ENCODE results near the gene PLD1. TPM values are rescaled to one million over a fixed set of nuclear protein-coding genes. Genes with fewer than 3 reads are reported as not detected.

PLD1 gene
- total RNA-seq, 1 donor from 2014 or later, result 29.1 TPM

GRCh38 chr3:171743327-171744157, 66.7 kb downstream of the PLD1 start:
- Mint-ChIP-seq H3K4me1 (peaks cover 20% of the 10 kb centered on the region), H3K9me3 (no peaks in the 10 kb centered on the region), H3K27ac (no peak overlapping the region), H3K4me3 (no peak overlapping the region), H3K27me3 (ENCODE audit: low read depth) (no peaks in the 10 kb centered on the region), H3K36me3 (no peaks in the 10 kb centered on the region)
- TF ChIP-seq, protein P1, sequence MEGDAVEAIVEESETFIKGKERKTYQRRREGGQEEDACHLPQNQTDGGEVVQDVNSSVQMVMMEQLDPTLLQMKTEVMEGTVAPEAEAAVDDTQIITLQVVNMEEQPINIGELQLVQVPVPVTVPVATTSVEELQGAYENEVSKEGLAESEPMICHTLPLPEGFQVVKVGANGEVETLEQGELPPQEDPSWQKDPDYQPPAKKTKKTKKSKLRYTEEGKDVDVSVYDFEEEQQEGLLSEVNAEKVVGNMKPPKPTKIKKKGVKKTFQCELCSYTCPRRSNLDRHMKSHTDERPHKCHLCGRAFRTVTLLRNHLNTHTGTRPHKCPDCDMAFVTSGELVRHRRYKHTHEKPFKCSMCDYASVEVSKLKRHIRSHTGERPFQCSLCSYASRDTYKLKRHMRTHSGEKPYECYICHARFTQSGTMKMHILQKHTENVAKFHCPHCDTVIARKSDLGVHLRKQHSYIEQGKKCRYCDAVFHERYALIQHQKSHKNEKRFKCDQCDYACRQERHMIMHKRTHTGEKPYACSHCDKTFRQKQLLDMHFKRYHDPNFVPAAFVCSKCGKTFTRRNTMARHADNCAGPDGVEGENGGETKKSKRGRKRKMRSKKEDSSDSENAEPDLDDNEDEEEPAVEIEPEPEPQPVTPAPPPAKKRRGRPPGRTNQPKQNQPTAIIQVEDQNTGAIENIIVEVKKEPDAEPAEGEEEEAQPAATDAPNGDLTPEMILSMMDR (IDR thresholded peaks at IDR 0.05; ENCODE audit: unreplicated experiment), result no peak
- DNase-seq (ENCODE audit: low spot score in 2 of 2, unreplicated experiment in 2 of 2), result no peak

DNA sequence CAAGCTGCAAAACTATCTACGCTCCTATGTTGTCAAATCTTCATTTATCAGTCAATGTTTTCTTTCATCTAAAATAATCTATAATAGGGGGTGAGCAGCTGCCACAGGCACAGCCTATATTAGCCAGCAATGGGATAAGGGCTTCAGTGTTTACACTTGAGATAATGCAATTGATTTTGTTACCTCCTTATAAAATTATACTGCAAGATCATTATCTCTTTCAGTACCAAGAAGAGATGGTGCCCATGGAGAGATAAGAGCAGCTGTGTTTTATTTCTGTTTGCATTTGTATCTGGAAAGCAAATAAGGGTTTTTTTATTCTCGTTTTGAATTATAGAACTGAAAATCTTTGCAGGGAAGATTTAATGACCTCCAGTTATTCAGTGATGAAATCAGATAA, 68.9 kb downstream of the PLD1 start:
- Mint-ChIP-seq H3K9me3 (no peaks in the 10 kb centered on the region), H3K4me3 (no peak overlapping the region), H3K4me1 (peaks cover 25% of the 10 kb centered on the region), H3K27ac (no peak overlapping the region), H3K27me3 (ENCODE audit: low read depth) (no peaks in the 10 kb centered on the region), H3K36me3 (no peaks in the 10 kb centered on the region)
- TF ChIP-seq, protein P1 (IDR thresholded peaks at IDR 0.05; ENCODE audit: unreplicated experiment), result no peak
- no peak for DNase-seq (ENCODE audit: low spot score in 2 of 2, unreplicated experiment in 2 of 2)

DNA sequence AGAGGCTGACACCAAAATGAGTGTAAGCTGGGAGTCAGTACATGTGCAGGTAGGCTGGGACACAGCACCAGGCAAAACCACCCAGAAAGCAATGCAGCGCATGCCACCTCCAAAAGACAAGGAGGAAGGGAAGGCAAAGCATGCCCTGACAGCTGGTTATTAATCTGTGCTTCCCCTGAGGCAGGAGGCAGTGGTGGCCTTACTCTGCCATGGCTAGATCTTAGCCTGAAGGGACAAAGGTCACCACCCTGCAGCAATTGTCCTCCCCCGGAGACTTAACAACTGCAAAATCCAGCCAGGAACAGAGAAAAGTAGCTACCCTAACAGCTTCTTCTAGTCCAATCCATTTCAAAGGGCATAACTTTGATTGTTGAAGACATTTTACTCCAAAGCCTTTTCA, 73.7 kb downstream of the PLD1 start:
- peaks cover 24% of the 10 kb centered on the region for H3K4me1 Mint-ChIP-seq
- no peak overlapping the region for H3K27ac Mint-ChIP-seq
- peaks cover 6% of the 10 kb centered on the region for H3K36me3 Mint-ChIP-seq
- H3K9me3 Mint-ChIP-seq, result no peaks in the 10 kb centered on the region
- no peak for DNase-seq (ENCODE audit: low spot score in 2 of 2, unreplicated experiment in 2 of 2)
- no peak overlapping the region for H3K4me3 Mint-ChIP-seq
- no peaks in the 10 kb centered on the region for H3K27me3 Mint-ChIP-seq (ENCODE audit: low read depth)
- TF ChIP-seq, protein P1 (IDR thresholded peaks at IDR 0.05; ENCODE audit: unreplicated experiment), result no peak

- Mint-ChIP-seq H3K4me3 (no peak overlapping the region), H3K4me1 (peaks cover 13% of the 10 kb centered on the region), H3K27ac (no peak overlapping the region), H3K27me3 (ENCODE audit: low read depth) (no peaks in the 10 kb centered on the region), H3K9me3 (no peaks in the 10 kb centered on the region), H3K36me3 (peaks cover 6% of the 10 kb centered on the region)
- DNase-seq (ENCODE audit: low spot score in 2 of 2, unreplicated experiment in 2 of 2), result no peak
- TF ChIP-seq, protein P1 (IDR thresholded peaks at IDR 0.05; ENCODE audit: unreplicated experiment), result no peak
Observed at GRCh38 chr3:171733561-171733960, 76.7 kb downstream of the PLD1 start.

DNA sequence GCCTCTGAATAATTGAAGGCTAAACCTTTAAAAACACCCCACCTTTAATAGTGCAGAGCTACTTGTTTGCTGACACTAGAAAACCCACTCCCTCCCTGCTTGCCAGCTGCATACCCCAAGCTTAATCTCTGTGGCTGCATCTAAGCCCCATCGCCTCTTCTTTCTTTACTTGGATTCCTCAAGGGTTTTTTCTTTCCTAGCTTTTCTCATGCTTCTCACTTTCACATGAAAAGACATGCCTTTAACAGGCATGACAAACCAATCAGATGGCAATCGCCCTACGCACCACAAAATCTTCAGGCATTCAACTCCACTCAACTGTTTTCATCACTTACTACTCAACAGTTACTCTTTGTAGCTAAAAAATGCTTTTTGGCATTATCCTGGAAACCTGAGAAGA, 77.5 kb downstream of the PLD1 start:
- no peak overlapping the region for H3K27ac Mint-ChIP-seq

More for the DNA sequence above, 77.5 kb downstream of the PLD1 start:
- TF ChIP-seq, protein P1 (IDR thresholded peaks at IDR 0.05; ENCODE audit: unreplicated experiment), result no peak
- Mint-ChIP-seq H3K9me3 (no peaks in the 10 kb centered on the region), H3K36me3 (peaks cover 7% of the 10 kb centered on the region), H3K27me3 (ENCODE audit: low read depth) (no peaks in the 10 kb centered on the region), H3K4me3 (no peak overlapping the region), H3K4me1 (peaks cover 7% of the 10 kb centered on the region)
- DNase-seq (ENCODE audit: low spot score in 2 of 2, unreplicated experiment in 2 of 2), result no peak

All from mesothelial cell of epicardium (in vitro differentiated cells).